Measurements from ENCODE around the gene GARIN5A. TPM values are rescaled to one million over a fixed set of nuclear protein-coding genes. Genes with fewer than 3 reads are reported as not detected.

The GARIN5A gene
- 0.28 TPM in 1 of 2 replicates, not detected in the other for total RNA-seq

GRCh38 chr19:50476224-50476906, at the start of gene GARIN5A, which contains the start of gene EMC10:
Gene GARIN5A (minus strand): TSS chr19:50476848. CDS start chr19:50476388, 460 bp downstream.
Gene EMC10 (plus strand): TSS chr19:50476507. CDS start chr19:50476545, 38 bp downstream.

GRCh38 chr19:50513746-50514345, 37.2 kb upstream of the GARIN5A start, which contains the start of gene ASPDH:
Gene ASPDH (minus strand): TSS chr19:50513913. CDS start chr19:50513823, 90 bp downstream.

DNA sequence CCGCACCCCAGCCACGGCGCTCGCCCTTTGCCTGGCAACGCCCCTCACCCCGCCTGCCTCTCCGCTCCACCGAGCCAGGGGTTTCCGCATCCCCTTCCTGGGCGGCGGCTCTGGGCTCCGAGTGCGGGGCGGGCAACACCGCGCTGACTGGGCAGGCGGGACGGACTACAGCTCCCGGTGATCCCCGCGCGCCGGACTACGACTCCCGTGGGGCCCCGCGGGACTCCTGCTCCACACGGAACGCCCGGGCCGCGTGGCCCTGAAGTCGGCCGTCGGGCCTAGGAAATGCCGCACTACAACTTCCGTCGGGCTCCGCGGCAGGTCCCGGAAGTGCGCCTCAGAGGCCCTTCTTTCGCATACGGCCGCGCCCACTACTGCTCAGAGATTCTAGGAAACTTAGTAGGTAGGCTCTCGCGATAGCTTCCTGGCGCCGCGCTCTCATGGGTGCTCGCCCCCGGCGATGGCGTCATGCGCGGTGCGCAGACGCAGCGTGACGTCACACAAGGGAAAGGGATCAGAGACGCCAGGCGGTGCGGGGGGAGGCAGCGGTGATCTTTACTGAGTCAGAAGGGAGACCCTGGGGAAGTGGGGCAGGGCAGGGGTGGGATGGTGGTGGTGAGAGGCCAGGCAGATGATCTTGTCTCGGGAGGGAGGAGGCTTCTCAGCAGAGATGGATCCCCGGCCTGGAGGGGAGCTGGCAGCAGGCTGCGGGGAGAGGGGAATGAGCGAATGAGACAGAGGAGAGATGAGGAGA, 34.6 kb upstream of the GARIN5A start, which contains the start of gene JOSD2:
JOSD2 (minus strand) TSS at position 123 of the 754 bp plus-strand sequence. CDS start 760 bp downstream, outside the sequence.

DNA sequence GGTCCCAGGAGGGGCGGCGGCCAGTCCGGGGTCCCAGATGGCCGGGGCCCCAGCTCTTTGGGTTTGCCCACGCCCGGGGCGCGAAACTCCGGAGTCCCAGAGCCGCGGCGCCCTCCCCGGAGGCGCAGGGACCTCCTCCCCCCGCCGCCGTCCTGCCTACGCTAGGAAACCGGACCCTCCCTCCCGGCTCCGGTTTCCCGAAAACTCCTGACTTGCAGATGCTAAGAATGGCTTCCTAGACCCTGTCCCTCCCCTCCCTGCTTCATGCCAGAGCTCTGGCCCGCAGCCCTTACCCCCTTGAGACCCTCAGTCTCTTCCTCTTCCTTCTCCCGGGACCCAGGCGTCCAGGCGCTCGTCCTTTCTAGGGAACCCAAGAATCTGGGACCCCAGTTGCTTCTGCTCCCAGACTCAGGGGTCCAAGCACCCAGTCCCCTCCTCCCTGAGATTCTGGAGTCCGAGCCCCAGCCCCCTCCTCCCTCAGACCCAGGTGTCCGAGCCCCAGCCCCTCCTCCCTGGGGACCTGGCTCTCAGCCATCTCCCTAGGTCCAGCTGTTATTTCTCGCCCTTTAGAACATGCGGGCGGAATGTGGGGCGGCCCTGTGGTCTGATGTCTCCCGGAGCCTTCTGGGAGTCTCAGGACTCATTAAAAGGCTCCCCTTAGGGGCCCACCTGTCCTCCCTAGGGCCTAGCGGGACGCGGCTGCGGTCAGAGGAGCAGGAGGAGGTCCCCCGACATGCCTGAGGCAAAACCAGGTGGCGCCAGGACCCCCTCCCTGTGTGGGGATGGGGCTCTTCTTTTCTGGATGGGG, 44.2 kb downstream of the GARIN5A start, which contains the start of gene MYBPC2:
MYBPC2 (plus strand) TSS at position 672 of the 808 bp plus-strand sequence; CDS start at position 734, 62 bp downstream.

GRCh38 chr19:50418176-50419021, 58.2 kb downstream of the GARIN5A start, which contains the start of gene SPIB:
Gene SPIB (plus strand): TSS chr19:50418938. CDS start chr19:50418963, 25 bp downstream.

Other genes starting within 250 kb of the GARIN5A start
- gene KCNC3, start 147.5 kb downstream of the GARIN5A start, total RNA-seq = under 0.01 and 0.28 TPM in 2 replicates
- gene NAPSA, start 111.2 kb downstream of the GARIN5A start, total RNA-seq = 0.19 and 0.28 TPM in 2 replicates
- gene NR1H2, start 100.4 kb downstream of the GARIN5A start, total RNA-seq = 77.8 and 121 TPM in 2 replicates
- gene POLD1, start 92.5 kb downstream of the GARIN5A start, total RNA-seq = 17.2 and 52.9 TPM in 2 replicates
- not detected in 2 replicates for gene SPIB, start 57.9 kb downstream of the GARIN5A start, total RNA-seq
- not detected in 2 replicates for gene MYBPC2, start 44.0 kb downstream of the GARIN5A start, total RNA-seq
- gene EMC10, start 341 bp downstream of the GARIN5A start, total RNA-seq = 33.9 and 38.9 TPM in 2 replicates
- gene JOSD2, start 34.3 kb upstream of the GARIN5A start, total RNA-seq = 16.6 and 37.2 TPM in 2 replicates
- not detected in 2 replicates for gene ASPDH, start 37.1 kb upstream of the GARIN5A start, total RNA-seq
- gene LRRC4B, start 91.6 kb upstream of the GARIN5A start, total RNA-seq = 0.38 and 0.85 TPM in 2 replicates
- under 0.01 and 0.85 TPM in 2 replicates for gene SYT3, start 163.0 kb upstream of the GARIN5A start, total RNA-seq
- gene C19orf81, start 172.6 kb upstream of the GARIN5A start, total RNA-seq = not detected in 2 replicates
- gene SHANK1, start 243.0 kb upstream of the GARIN5A start, total RNA-seq = 2.9 and 7.6 TPM in 2 replicates
- 40.8 and 87.7 TPM in 2 replicates for gene CLEC11A, start 246.5 kb upstream of the GARIN5A start, total RNA-seq